ENCODE data around the gene SLC26A3.

The SLC26A3 gene

DNA sequence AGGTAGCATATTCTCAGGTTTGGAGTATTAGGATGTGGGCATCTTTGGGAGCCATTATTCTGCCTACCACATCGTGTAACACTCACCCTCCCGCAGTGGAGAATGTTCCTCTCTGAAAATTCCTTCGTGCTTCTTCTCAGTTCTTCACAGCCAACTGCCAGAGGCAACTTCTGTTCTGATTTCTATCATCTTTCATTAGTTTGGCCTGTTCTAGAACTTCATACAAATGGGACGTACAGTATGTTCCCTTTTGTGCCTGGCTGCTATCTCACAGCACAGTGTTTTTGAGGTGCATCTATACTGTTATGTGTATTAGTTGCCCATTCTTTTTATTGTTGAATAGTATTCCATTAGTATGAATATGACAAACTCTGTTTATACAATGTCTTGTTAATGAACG lies 8.9 kb upstream of the SLC26A3 start:
- H3K4me3 ChIP-seq (ENCODE audit: low read depth, low read length): no peak overlapping the region
- no peaks in the 10 kb centered on the region for H3K9me3 ChIP-seq (ENCODE audit: control insufficient read depth, insufficient read depth, low read length)
- no peaks in the 10 kb centered on the region for H3K36me3 ChIP-seq (ENCODE audit: control insufficient read depth, insufficient read depth, low read length)

DNA sequence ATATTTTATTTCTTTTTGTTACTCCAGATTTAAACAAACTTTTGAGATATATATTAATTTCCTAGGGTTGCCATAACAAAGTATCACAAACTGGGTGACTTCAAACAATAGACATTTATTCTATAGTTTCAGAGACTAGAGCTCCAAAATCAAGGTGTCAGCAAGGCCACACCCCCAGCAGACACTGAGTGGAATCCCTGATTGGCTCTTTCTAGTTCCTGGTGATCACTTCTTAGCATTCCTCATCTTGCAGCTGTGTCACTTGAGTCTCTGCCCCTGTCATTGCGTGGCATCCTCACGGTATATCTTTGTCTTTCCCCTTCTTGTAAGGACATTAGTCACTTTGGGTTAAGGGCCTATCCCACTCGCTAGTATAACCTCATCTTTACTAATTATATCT lies 7.6 kb upstream of the SLC26A3 start:
- Histone ChIP-seq H3K27me3 (ENCODE audit: control insufficient read depth, insufficient read depth, low read length) (no peaks in the 10 kb centered on the region), H3K9me3 (ENCODE audit: control insufficient read depth, insufficient read depth, low read length) (no peaks in the 10 kb centered on the region), H3K36me3 (ENCODE audit: control insufficient read depth, insufficient read depth, low read length) (no peaks in the 10 kb centered on the region), H3K4me1 (ENCODE audit: control insufficient read depth, insufficient read depth, low read length) (no peaks in the 10 kb centered on the region), H3K4me3 (ENCODE audit: low read depth, low read length) (no peak overlapping the region), H3K9ac (ENCODE audit: low read depth, low read length) (no peak overlapping the region)

More for the DNA sequence above, 8.9 kb upstream of the SLC26A3 start:
- no peaks in the 10 kb centered on the region for H3K4me1 ChIP-seq (ENCODE audit: control insufficient read depth, insufficient read depth, low read length)
- H3K27me3 ChIP-seq (ENCODE audit: control insufficient read depth, insufficient read depth, low read length): no peaks in the 10 kb centered on the region
- no peak overlapping the region for H3K9ac ChIP-seq (ENCODE audit: low read depth, low read length)

DNA sequence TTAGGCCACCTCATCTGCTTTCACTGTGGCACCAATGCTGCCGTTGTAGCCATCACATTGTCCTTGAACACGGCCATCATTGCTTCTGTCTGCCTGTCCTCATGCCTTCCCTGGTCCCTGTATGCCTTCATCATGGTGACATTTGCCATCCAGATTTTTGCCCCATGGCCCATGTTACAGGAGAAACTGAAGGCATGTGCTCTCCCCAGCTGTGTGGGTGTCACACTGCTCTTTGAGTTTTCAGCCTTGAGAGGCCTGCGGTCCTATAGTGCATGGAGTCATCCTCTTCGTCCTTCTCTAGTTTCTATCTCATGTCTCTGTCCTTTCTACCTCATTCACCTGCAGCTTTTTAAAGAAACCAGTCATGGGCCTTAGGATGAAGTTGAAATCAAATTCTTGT lies 6.2 kb upstream of the SLC26A3 start:
- Histone ChIP-seq H3K36me3 (ENCODE audit: control insufficient read depth, insufficient read depth, low read length) (no peaks in the 10 kb centered on the region), H3K4me1 (ENCODE audit: control insufficient read depth, insufficient read depth, low read length) (no peaks in the 10 kb centered on the region), H3K27me3 (ENCODE audit: control insufficient read depth, insufficient read depth, low read length) (no peaks in the 10 kb centered on the region), H3K9me3 (ENCODE audit: control insufficient read depth, insufficient read depth, low read length) (no peaks in the 10 kb centered on the region), H3K4me3 (ENCODE audit: low read depth, low read length) (no peak overlapping the region), H3K9ac (ENCODE audit: low read depth, low read length) (no peak overlapping the region)

DNA sequence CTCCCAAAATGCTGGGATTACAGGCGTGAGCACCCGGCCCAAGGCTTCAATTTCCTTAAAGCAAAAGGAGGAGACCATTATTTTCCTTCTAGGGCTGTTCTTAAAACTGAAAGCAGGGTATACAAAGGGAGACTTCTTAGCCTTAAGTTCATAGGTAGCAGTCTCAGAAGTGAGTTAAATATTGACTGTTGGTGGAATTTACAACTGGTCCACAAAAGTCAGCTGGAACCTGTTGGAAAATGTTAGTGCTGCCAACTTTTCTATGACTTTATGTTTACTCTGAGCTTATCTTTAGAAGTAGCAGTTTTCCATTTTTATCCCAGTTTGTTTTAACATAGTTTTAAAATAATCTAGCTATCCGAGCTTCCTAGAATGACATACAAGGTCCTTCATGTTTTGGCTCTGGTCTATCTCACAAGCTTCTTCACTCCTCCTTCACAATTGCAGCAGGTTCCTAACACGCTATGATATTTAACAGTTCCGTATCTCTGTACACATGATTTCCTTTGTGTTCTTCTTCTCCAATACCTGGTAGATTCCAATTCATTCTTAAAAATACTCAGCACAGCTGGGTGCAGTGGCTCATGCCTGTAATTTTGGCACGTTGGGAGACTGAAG lies 3.3 kb downstream of the SLC26A3 start:
- H3K27me3 ChIP-seq (ENCODE audit: control insufficient read depth, insufficient read depth, low read length): no peaks in the 10 kb centered on the region
- no peaks in the 10 kb centered on the region for H3K9me3 ChIP-seq (ENCODE audit: control insufficient read depth, insufficient read depth, low read length)
- no peaks in the 10 kb centered on the region for H3K4me1 ChIP-seq (ENCODE audit: control insufficient read depth, insufficient read depth, low read length)
- H3K9ac ChIP-seq (ENCODE audit: low read depth, low read length): no peak overlapping the region
- no peak overlapping the region for H3K4me3 ChIP-seq (ENCODE audit: low read depth, low read length)
- H3K36me3 ChIP-seq (ENCODE audit: control insufficient read depth, insufficient read depth, low read length): no peaks in the 10 kb centered on the region

DNA sequence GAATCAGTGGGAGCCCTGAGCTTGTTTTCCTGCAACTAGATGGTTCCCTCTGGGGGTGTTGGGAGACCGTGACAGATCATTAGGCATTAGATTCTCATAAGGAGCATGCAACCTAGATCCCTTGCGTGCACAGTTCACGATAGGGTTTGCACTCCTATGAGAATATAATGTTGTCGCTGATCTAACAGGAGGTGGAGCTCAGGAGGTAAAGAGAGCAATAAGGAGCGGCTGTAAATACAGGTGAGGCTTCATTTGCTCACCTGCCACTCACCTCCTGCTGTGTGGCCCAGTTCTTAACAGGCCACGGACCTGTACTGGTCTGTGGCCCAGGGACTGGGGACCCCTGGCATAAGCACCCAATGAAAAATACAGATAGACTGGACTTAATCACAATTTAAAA lies 10.7 kb downstream of the SLC26A3 start:
- Histone ChIP-seq H3K4me1 (ENCODE audit: control insufficient read depth, insufficient read depth, low read length) (peaks cover 9% of the 10 kb centered on the region), H3K36me3 (ENCODE audit: control insufficient read depth, insufficient read depth, low read length) (no peaks in the 10 kb centered on the region), H3K9ac (ENCODE audit: low read depth, low read length) (no peak overlapping the region), H3K4me3 (ENCODE audit: low read depth, low read length) (no peak overlapping the region), H3K9me3 (ENCODE audit: control insufficient read depth, insufficient read depth, low read length) (no peaks in the 10 kb centered on the region), H3K27me3 (ENCODE audit: control insufficient read depth, insufficient read depth, low read length) (no peaks in the 10 kb centered on the region)

DNA sequence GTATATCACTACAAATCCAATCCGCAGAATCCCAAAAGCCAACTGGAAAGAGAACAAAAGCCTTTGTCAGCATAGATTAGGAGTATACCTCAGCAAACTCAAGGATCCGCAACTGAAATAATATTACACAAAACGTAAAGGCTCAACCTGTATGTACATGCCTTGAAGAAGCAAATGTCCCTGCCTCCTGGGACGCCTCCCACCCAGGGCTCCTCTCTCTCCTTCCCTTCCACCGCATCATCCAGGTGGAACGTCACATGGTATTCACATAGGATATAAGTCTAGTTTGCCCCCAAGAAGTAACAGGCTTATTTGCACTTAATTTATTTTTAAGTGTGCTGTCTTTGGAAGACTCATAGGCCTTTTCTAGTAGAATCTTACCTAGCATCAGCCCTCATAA lies 13.4 kb downstream of the SLC26A3 start:
- Histone ChIP-seq H3K4me3 (ENCODE audit: low read depth, low read length) (no peak overlapping the region), H3K9ac (ENCODE audit: low read depth, low read length) (no peak overlapping the region), H3K27me3 (ENCODE audit: control insufficient read depth, insufficient read depth, low read length) (no peaks in the 10 kb centered on the region), H3K4me1 (ENCODE audit: control insufficient read depth, insufficient read depth, low read length) (peaks cover 12% of the 10 kb centered on the region), H3K36me3 (ENCODE audit: control insufficient read depth, insufficient read depth, low read length) (no peaks in the 10 kb centered on the region), H3K9me3 (ENCODE audit: control insufficient read depth, insufficient read depth, low read length) (no peaks in the 10 kb centered on the region)

DNA sequence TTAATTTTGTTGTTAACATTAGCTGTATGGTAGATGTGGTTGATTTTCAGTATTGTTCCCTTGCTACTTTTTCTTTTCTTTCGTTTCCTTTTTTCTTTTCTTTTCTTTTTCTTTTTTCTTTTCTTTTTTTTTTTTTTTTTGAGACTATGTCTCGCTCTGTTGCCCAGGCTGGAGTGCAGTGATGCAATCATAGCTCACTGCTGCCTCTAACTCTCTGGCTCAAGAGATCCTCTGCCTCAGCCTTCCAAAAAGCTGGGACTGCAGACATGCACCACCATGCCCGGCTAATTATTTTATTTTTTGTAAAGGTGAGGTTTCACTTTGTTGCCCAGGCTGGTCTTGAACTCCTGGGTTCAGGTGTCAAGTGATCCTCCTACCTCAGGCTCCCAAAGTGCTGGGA lies 14.4 kb downstream of the SLC26A3 start:
- H3K4me1 ChIP-seq (ENCODE audit: control insufficient read depth, insufficient read depth, low read length): peaks cover 12% of the 10 kb centered on the region
- H3K9ac ChIP-seq (ENCODE audit: low read depth, low read length): no peak overlapping the region
- H3K4me3 ChIP-seq (ENCODE audit: low read depth, low read length): no peak overlapping the region
- no peaks in the 10 kb centered on the region for H3K9me3 ChIP-seq (ENCODE audit: control insufficient read depth, insufficient read depth, low read length)
- no peaks in the 10 kb centered on the region for H3K36me3 ChIP-seq (ENCODE audit: control insufficient read depth, insufficient read depth, low read length)
- H3K27me3 ChIP-seq (ENCODE audit: control insufficient read depth, insufficient read depth, low read length): no peaks in the 10 kb centered on the region

DNA sequence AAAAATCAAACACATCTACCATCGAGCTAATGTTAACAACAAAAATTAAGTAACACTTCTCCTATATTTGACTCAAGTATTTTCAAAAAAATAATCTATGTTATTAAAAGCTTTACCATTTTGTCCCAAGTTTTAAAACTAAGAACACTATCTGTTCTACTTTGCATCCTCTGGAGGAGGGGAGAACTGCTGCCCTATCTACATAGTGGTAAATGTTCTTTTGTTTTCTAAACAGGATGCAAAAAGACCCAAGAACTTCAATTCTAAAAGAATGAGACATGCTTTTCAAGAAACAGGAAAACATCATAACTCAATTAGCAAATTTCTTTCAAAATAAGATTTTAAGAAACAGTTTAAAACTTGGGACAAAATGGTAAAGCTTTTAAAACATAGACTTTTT lies 14.8 kb downstream of the SLC26A3 start:
- Histone ChIP-seq H3K4me1 (ENCODE audit: control insufficient read depth, insufficient read depth, low read length) (peaks cover 12% of the 10 kb centered on the region), H3K27me3 (ENCODE audit: control insufficient read depth, insufficient read depth, low read length) (no peaks in the 10 kb centered on the region), H3K9me3 (ENCODE audit: control insufficient read depth, insufficient read depth, low read length) (no peaks in the 10 kb centered on the region), H3K4me3 (ENCODE audit: low read depth, low read length) (no peak overlapping the region), H3K9ac (ENCODE audit: low read depth, low read length) (no peak overlapping the region), H3K36me3 (ENCODE audit: control insufficient read depth, insufficient read depth, low read length) (no peaks in the 10 kb centered on the region)

DNA sequence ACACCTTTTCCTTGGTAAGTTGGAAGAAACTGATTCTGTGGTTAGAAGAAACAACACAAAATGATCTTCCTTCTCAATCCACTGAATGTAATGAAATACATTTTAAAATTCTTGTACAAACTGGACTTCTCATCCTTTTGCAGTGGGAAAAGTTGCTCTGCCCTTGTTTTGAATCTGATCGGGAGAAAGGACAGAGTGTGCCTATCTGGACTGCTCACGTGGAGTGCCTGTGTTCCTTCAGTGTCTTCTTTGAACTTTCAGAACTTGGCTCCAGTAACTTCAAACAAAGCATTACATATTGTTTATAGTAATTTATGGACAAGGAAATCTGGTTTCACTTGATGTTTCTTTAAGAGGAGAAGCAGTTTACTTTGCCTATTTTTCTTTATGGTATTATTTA lies 17.1 kb downstream of the SLC26A3 start:
- no peaks in the 10 kb centered on the region for H3K9me3 ChIP-seq (ENCODE audit: control insufficient read depth, insufficient read depth, low read length)
- no peaks in the 10 kb centered on the region for H3K36me3 ChIP-seq (ENCODE audit: control insufficient read depth, insufficient read depth, low read length)
- no peaks in the 10 kb centered on the region for H3K27me3 ChIP-seq (ENCODE audit: control insufficient read depth, insufficient read depth, low read length)
- peaks cover 12% of the 10 kb centered on the region for H3K4me1 ChIP-seq (ENCODE audit: control insufficient read depth, insufficient read depth, low read length)
- H3K4me3 ChIP-seq (ENCODE audit: low read depth, low read length): no peak overlapping the region
- no peak overlapping the region for H3K9ac ChIP-seq (ENCODE audit: low read depth, low read length)

DNA sequence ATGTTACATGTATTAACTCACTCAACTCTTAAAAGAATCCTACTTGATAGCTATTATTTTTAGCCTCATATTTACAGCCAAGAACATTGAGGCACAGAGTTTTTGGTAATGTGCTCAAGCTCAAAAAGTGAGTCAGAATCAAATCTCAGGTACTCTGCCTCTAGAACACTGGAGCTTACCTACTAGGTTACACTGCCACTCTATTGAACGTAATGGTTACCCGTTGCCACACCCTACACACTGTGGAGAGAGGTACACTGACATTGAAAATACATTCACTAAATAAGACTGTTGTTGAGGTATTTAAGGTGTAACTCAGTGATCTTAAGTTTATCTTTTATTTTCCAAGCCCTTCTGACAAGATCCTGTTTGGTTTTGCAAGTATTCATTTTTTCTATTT lies 17.9 kb downstream of the SLC26A3 start:
- no peaks in the 10 kb centered on the region for H3K27me3 ChIP-seq (ENCODE audit: control insufficient read depth, insufficient read depth, low read length)
- no peaks in the 10 kb centered on the region for H3K36me3 ChIP-seq (ENCODE audit: control insufficient read depth, insufficient read depth, low read length)
- no peak overlapping the region for H3K4me3 ChIP-seq (ENCODE audit: low read depth, low read length)
- H3K4me1 ChIP-seq (ENCODE audit: control insufficient read depth, insufficient read depth, low read length): peaks cover 12% of the 10 kb centered on the region
- H3K9me3 ChIP-seq (ENCODE audit: control insufficient read depth, insufficient read depth, low read length): no peaks in the 10 kb centered on the region
- no peak overlapping the region for H3K9ac ChIP-seq (ENCODE audit: low read depth, low read length)

DNA sequence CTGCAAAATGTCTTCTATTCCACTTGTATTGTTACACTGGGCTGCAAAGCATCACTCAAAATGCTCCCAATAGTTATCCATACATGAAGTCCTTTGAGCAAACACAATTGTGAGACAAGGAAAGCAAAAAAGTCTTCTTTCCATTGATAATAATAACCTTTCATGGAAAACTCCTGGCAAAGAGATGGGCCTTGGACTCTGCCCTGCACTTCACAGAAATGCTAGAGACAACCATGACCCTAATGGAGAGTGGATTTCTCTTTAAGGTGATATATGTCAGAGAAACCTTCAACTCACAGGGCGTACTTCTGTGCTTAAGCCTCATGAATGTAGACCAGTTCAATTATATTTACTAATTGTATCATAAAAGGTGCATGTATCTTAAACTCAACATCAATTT lies 19.4 kb downstream of the SLC26A3 start:
- Histone ChIP-seq H3K27me3 (ENCODE audit: control insufficient read depth, insufficient read depth, low read length) (no peaks in the 10 kb centered on the region), H3K4me1 (ENCODE audit: control insufficient read depth, insufficient read depth, low read length) (peaks cover 12% of the 10 kb centered on the region), H3K9ac (ENCODE audit: low read depth, low read length) (no peak overlapping the region), H3K9me3 (ENCODE audit: control insufficient read depth, insufficient read depth, low read length) (no peaks in the 10 kb centered on the region), H3K36me3 (ENCODE audit: control insufficient read depth, insufficient read depth, low read length) (no peaks in the 10 kb centered on the region), H3K4me3 (ENCODE audit: low read depth, low read length) (no peak overlapping the region)

DNA sequence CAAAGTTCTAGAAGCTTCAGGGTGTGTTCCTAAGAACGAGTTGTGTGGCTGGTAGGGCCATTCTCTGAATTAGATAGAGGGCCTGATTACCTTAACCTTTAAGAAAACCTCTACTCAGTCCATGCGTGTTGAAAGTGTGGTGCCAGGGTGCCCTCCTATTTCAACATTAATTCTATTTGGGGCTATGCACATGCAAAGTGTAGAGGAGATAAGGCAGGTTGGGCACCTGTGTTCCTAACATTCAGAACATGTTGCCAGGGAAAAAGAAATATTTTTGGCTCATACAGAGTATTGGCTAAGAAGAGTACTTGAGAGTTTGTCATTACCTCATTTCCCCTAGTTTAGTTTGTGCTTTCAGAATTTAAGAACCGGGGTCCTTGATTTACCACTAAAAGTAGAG lies 20.6 kb downstream of the SLC26A3 start:
- Histone ChIP-seq H3K9ac (ENCODE audit: low read depth, low read length) (no peak overlapping the region), H3K4me1 (ENCODE audit: control insufficient read depth, insufficient read depth, low read length) (peaks cover 3% of the 10 kb centered on the region), H3K4me3 (ENCODE audit: low read depth, low read length) (no peak overlapping the region), H3K9me3 (ENCODE audit: control insufficient read depth, insufficient read depth, low read length) (no peaks in the 10 kb centered on the region), H3K36me3 (ENCODE audit: control insufficient read depth, insufficient read depth, low read length) (no peaks in the 10 kb centered on the region), H3K27me3 (ENCODE audit: control insufficient read depth, insufficient read depth, low read length) (no peaks in the 10 kb centered on the region)

Data from iPS-15b (cell line).